Trophoblast cell (in vitro differentiated cells and primary cell): ENCODE results near the gene CD7.

ENCODE experiments used
- DNase-seq, 2 donors: peaks; one replicate each; pipeline ENCODE4 v3.0.0-alpha.2; 2016
- H2AFZ ChIP-seq: 2 replicates; pipeline ENCODE4 v1.6.1; 2013; ENCODE audit warnings: low read length, moderate library complexity, mild to moderate bottlenecking; ENCODE audit not compliant: insufficient read depth, poor library complexity
- H2AK5ac ChIP-seq: 2 replicates; pipeline ENCODE4 v1.6.1; 2013; ENCODE audit warnings: mild to moderate bottlenecking, low read length
- H2BK120ac ChIP-seq: 2 replicates; pipeline ENCODE4 v1.6.1; 2013; ENCODE audit warnings: low read length, mild to moderate bottlenecking, moderate library complexity; ENCODE audit not compliant: insufficient read depth, poor library complexity
- H2BK12ac ChIP-seq: 2 replicates; pipeline ENCODE4 v1.6.1; 2013; ENCODE audit warnings: mild to moderate bottlenecking, low read length, moderate library complexity
- H2BK5ac ChIP-seq: 2 replicates; pipeline ENCODE4 v1.6.1; 2013; ENCODE audit warnings: low read length, low read depth, moderate library complexity, mild to moderate bottlenecking; ENCODE audit not compliant: poor library complexity
- H3K14ac ChIP-seq: 2 replicates; pipeline ENCODE4 v1.6.1; 2013; ENCODE audit warnings: mild to moderate bottlenecking, low read length
- H3K18ac ChIP-seq: 2 replicates; pipeline ENCODE4 v1.6.1; 2013; ENCODE audit warnings: mild to moderate bottlenecking, low read length
- H3K23ac ChIP-seq: 2 replicates; pipeline ENCODE4 v1.6.1; 2013; ENCODE audit warnings: low read length
- H3K27ac ChIP-seq: 2 replicates; pipeline ENCODE4 v1.5.1; 2013; ENCODE audit warnings: low read depth, mild to moderate bottlenecking, inconsistent platforms, low read length, moderate library complexity
- H3K27me3 ChIP-seq: 2 replicates; pipeline ENCODE4 v1.6.1; 2013; ENCODE audit warnings: inconsistent platforms, mild to moderate bottlenecking, low read length, moderate library complexity; ENCODE audit not compliant: insufficient read depth
- H3K36me3 ChIP-seq, 2 experiments: 1 replicate in 1 of 2; 2 replicates in 1 of 2; pipeline ENCODE4 v1.6.1; 2013; ENCODE audit warnings: low read length in 2 of 2, mild to moderate bottlenecking in 2 of 2, moderate library complexity in 1 of 2; ENCODE audit not compliant: insufficient read depth in 2 of 2, control insufficient read depth in 1 of 2
- H3K4ac ChIP-seq: 2 replicates; pipeline ENCODE4 v1.6.1; 2013; ENCODE audit warnings: low read depth, mild to moderate bottlenecking, low read length, moderate library complexity
- H3K4me1 ChIP-seq, 2 experiments: 1 replicate in 1 of 2; 2 replicates in 1 of 2; pipeline ENCODE4 v1.6.1; 2013; ENCODE audit warnings: low read length in 2 of 2, mild to moderate bottlenecking in 2 of 2, moderate library complexity in 1 of 2; ENCODE audit not compliant: insufficient read depth in 2 of 2, control insufficient read depth in 1 of 2
- H3K4me2 ChIP-seq: 2 replicates; pipeline ENCODE4 v1.6.1; 2013; ENCODE audit warnings: inconsistent platforms, mild to moderate bottlenecking, low read length, moderate library complexity
- H3K4me3 ChIP-seq: 2 replicates; pipeline ENCODE4 v1.5.1; 2013; ENCODE audit warnings: mild to moderate bottlenecking, low read depth, low read length, inconsistent platforms
- H3K79me1 ChIP-seq: one replicate; pipeline ENCODE4 v1.6.1; 2013; ENCODE audit warnings: low read length
- H3K79me2 ChIP-seq: 2 replicates; pipeline ENCODE4 v1.6.1; 2013; ENCODE audit warnings: low read length, mild to moderate bottlenecking; ENCODE audit not compliant: control insufficient read depth, insufficient read depth, poor library complexity
- H3K9ac ChIP-seq: 2 replicates; pipeline ENCODE4 v1.6.1; 2013; ENCODE audit warnings: mild to moderate bottlenecking, low read length
- H3K9me3 ChIP-seq: 2 replicates; pipeline ENCODE4 v1.6.1; 2013; ENCODE audit warnings: low read depth, mild to moderate bottlenecking, control low read depth, inconsistent platforms, low read length; ENCODE audit not compliant: insufficient read depth
- H4K12ac ChIP-seq: 2 replicates; pipeline ENCODE4 v1.6.1; 2013; ENCODE audit warnings: low read depth, mild to moderate bottlenecking, low read length, moderate library complexity
- H4K8ac ChIP-seq: 2 replicates; pipeline ENCODE4 v1.6.1; 2013; ENCODE audit warnings: low read depth, mild to moderate bottlenecking, low read length, moderate library complexity
- H4K91ac ChIP-seq: one replicate; pipeline ENCODE4 v1.6.1; 2013; ENCODE audit warnings: low read depth, mild to moderate bottlenecking, low read length, moderate library complexity
- WGBS: extraction: QIAGEN DNeasy Blood & Tissue Kit; methylation state at CpG from one replicate; pipeline ENCODE4 v1.1.7; 2013; ENCODE audit warnings: missing lambda C conversion rate; ENCODE audit not compliant: insufficient read length, insufficient coverage; ENCODE audit errors: extremely low coverage; 5-methylcytosine and 5-hydroxymethylcytosine counted together

Gene CD7

GRCh38 chr17:82278786-82279391, 38.5 kb downstream of the CD7 start:
- Histone ChIP-seq H4K8ac (no peak overlapping the region), H3K79me1 (no peaks in the 10 kb centered on the region), H3K36me3 (no peaks in the 10 kb centered on the region), H2AFZ (no peak overlapping the region), H3K18ac (no peak overlapping the region), H2BK120ac (no peak overlapping the region), H3K79me2 (peaks cover under 1% of the 10 kb centered on the region), H3K4me1 (peaks cover 4 to 5% of the 10 kb centered on the region in 2 experiments), H3K27ac (no peak overlapping the region), H3K14ac (no peak overlapping the region), H4K12ac (no peak overlapping the region), H3K27me3 (no peaks in the 10 kb centered on the region), H3K9ac (no peak overlapping the region), H2BK5ac (no peak overlapping the region), H3K4me3 (no peak overlapping the region), H3K4ac (no peak overlapping the region), H4K91ac (no peak overlapping the region), H3K4me2 (no peak overlapping the region), H3K23ac (no peak overlapping the region), H2AK5ac (no peak overlapping the region), H3K9me3 (peaks cover 7% of the 10 kb centered on the region), H2BK12ac (no peak overlapping the region)
- no CpG with 5 or more reads among the region's 16 CpGs for WGBS
- DNase-seq, result no peak

GRCh38 chr17:82278308-82278707, 39.1 kb downstream of the CD7 start:
- Histone ChIP-seq H2AFZ (no peak overlapping the region), H3K9ac (no peak overlapping the region), H3K9me3 (peaks cover 7% of the 10 kb centered on the region), H3K14ac (no peak overlapping the region), H2BK120ac (no peak overlapping the region), H2BK5ac (no peak overlapping the region), H3K23ac (no peak overlapping the region), H3K4me2 (no peak overlapping the region), H3K4me3 (no peak overlapping the region), H2BK12ac (no peak overlapping the region), H3K27me3 (no peaks in the 10 kb centered on the region), H3K79me1 (peaks cover 4% of the 10 kb centered on the region), H3K4me1 (peaks cover 6 to 7% of the 10 kb centered on the region in 2 experiments), H4K8ac (no peak overlapping the region), H4K12ac (no peak overlapping the region), H3K36me3 (no peaks in the 10 kb centered on the region), H3K18ac (no peak overlapping the region), H3K4ac (no peak overlapping the region), H3K27ac (no peak overlapping the region), H4K91ac (no peak overlapping the region), H3K79me2 (peaks cover 5% of the 10 kb centered on the region), H2AK5ac (no peak overlapping the region)
- no peak for DNase-seq
- WGBS, result no CpG with 5 or more reads among the region's 9 CpGs

DNA sequence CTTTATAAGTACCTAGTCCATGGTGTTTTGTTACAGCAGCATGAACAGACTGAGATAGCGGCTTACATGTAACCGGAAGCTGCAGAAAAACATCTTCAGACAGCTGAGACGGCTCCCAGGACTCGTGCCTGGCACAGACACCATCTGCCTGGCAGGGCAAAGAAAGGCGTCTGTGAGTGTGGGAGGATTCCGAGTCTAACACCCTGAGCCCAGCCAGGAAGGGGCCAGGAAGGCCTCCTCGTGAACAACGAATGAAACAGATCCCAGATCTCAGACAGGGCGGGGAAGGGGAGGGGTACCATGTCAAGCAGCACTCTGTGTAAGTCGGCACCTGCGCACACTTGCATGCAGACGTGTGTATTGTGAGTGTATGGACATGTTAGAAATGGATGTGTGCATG, 39.6 kb downstream of the CD7 start:
- H4K12ac ChIP-seq, result no peak overlapping the region
- H3K18ac ChIP-seq, result no peak overlapping the region

DNA sequence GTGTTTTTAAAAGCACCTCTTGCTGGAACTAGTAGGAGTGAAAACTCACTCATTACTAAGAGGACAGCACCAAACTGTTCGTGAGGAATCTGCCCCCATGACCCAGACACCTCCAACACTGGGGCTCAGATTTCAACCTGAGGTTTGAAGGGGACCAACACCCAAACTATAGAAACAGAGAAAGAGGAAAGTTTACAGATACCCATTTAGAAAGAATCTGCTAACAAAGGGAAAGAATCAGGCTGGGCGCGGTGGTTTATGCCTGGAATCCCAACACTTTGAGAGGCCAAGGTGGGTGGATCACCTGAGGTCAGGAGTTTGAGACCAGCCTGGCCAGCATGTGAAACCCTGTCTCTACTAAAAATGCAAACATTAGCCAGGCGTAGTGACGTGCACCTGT, 40.5 kb downstream of the CD7 start:
- H3K79me1 ChIP-seq, result peaks cover 11% of the 10 kb centered on the region
- H2BK120ac ChIP-seq, result no peak overlapping the region
- H2BK12ac ChIP-seq, result no peak overlapping the region

More for the DNA sequence above, 39.6 kb downstream of the CD7 start:
- peaks cover 8% of the 10 kb centered on the region for H3K79me1 ChIP-seq
- no peak overlapping the region for H4K91ac ChIP-seq
- H3K4me1 ChIP-seq, result peaks cover 6 to 7% of the 10 kb centered on the region in 2 experiments
- no peak overlapping the region for H2AFZ ChIP-seq
- no peak overlapping the region for H3K14ac ChIP-seq
- H2BK5ac ChIP-seq, result no peak overlapping the region
- peaks cover 9% of the 10 kb centered on the region for H3K79me2 ChIP-seq
- H3K9ac ChIP-seq, result no peak overlapping the region
- H3K27me3 ChIP-seq, result no peaks in the 10 kb centered on the region
- no peak overlapping the region for H3K4ac ChIP-seq
- H3K4me3 ChIP-seq, result no peak overlapping the region
- no peaks in the 10 kb centered on the region for H3K36me3 ChIP-seq
- H4K8ac ChIP-seq, result no peak overlapping the region
- H2BK120ac ChIP-seq, result no peak overlapping the region
- peaks cover 7% of the 10 kb centered on the region for H3K9me3 ChIP-seq
- no peak overlapping the region for H3K23ac ChIP-seq
- H2AK5ac ChIP-seq, result no peak overlapping the region
- no peak overlapping the region for H2BK12ac ChIP-seq
- DNase-seq, result no peak
- no peak overlapping the region for H3K4me2 ChIP-seq
- no CpG with 5 or more reads among the region's 12 CpGs for WGBS
- no peak overlapping the region for H3K27ac ChIP-seq

More for the DNA sequence above, 40.5 kb downstream of the CD7 start:
- H4K91ac ChIP-seq, result no peak overlapping the region
- H3K23ac ChIP-seq, result no peak overlapping the region
- H3K27me3 ChIP-seq, result no peaks in the 10 kb centered on the region
- no peak overlapping the region for H3K4me2 ChIP-seq
- no peak overlapping the region for H2AFZ ChIP-seq
- no peak overlapping the region for H3K4me3 ChIP-seq
- peaks cover 8% of the 10 kb centered on the region in 2 experiments for H3K4me1 ChIP-seq
- WGBS, result no CpG with 5 or more reads among the region's 5 CpGs
- no peak overlapping the region for H3K18ac ChIP-seq
- H3K4ac ChIP-seq, result no peak overlapping the region
- no peak overlapping the region for H3K27ac ChIP-seq
- no peak overlapping the region for H3K9ac ChIP-seq
- H2AK5ac ChIP-seq, result no peak overlapping the region
- no peak overlapping the region for H2BK5ac ChIP-seq
- peaks cover 7% of the 10 kb centered on the region for H3K9me3 ChIP-seq
- no peak overlapping the region for H4K8ac ChIP-seq
- peaks cover 15% of the 10 kb centered on the region for H3K79me2 ChIP-seq
- H4K12ac ChIP-seq, result no peak overlapping the region
- peak in 1 of 2 donors; percentile 35 for DNase-seq
- H3K14ac ChIP-seq, result no peak overlapping the region
- peaks cover 1 to 2% of the 10 kb centered on the region in 2 experiments for H3K36me3 ChIP-seq
